HepG2 (cell line): ENCODE results near the gene MACROD2. TPM values are rescaled to one million over a fixed set of nuclear protein-coding genes. Genes with fewer than 3 reads are reported as not detected.

Experiments used
- ATAC-seq: fragments of 200-7000 bp; cut with Tn5 transposase; 3 replicates; pipeline ENCODE4 v1.9.1; 2020; ENCODE audit warnings: mild to moderate bottlenecking, moderate library complexity
- BruUV-seq: library from RNA; stranded (reverse); fragments of 400-500 nt; replicated peaks from 2 replicates; lab custom pipeline; 2021; lab: Mats Ljungman, UMichigan
- CTCF ChIA-PET: fragments of 300-600 bp; formaldehyde crosslinking; extraction: SDS; loops from one replicate; lab custom pipeline; 2021; ENCODE audit warnings: low total read pairs, inconsistent platforms, low intra/inter-chr PET ratio; lab: Yijun Ruan, JAX
- POLR2A ChIA-PET: fragments of 350-600 bp; sonication (Branson Sonifier 250); formaldehyde crosslinking; loops from one replicate; lab custom pipeline; 2020; ENCODE audit warnings: antibody characterized with exemption, inconsistent platforms; lab: Yijun Ruan, JAX
- DNase-seq: peaks from one replicate; pipeline ENCODE4 v3.0.0-alpha.2; 2015; ENCODE audit warnings: low spot score
- FAIRE-seq: peaks from 3 replicates; lab custom pipeline; 2011; peaks lifted over from hg19 to GRCh38; lab: Jason Lieb, UNC
- H2AFZ ChIP-seq: one replicate; pipeline ENCODE4 v1.6.1; 2011; ENCODE audit warnings: low read length, inconsistent platforms
- H3K27ac ChIP-seq: fragments of 300-600 bp; 3 replicates; pipeline ENCODE4 v1.8.0; 2011; ENCODE audit warnings: mixed run types, mild to moderate bottlenecking, mixed read lengths, low read length, inconsistent platforms; ENCODE audit not compliant: insufficient read depth; ENCODE audit errors: extremely low read length
- H3K27me3 ChIP-seq, 2 experiments: fragments of 200-600 bp in 1 of 2; 2 replicates in 1 of 2; 3 replicates in 1 of 2; pipeline versions ENCODE4 v1.6.0 to v1.8.0; 2011; ENCODE audit warnings: low read length in 2 of 2, mild to moderate bottlenecking in 2 of 2, moderate library complexity in 2 of 2, inconsistent platforms in 1 of 2; ENCODE audit not compliant: insufficient read depth in 2 of 2, control insufficient read depth in 1 of 2
- H3K36me3 ChIP-seq, 2 experiments: fragments of 200-600 bp in 1 of 2; replicated peaks in 1 of 2; 2 replicates in 1 of 2; 3 replicates in 1 of 2; pipeline versions ENCODE4 v1.5.1 to v1.8.0; 2011; ENCODE audit warnings: low read length in 2 of 2, inconsistent platforms in 1 of 2; ENCODE audit not compliant: insufficient read depth in 2 of 2, control insufficient read depth in 1 of 2
- H3K4me1 ChIP-seq: 2 replicates; pipeline ENCODE4 v1.5.1; 2012; ENCODE audit warnings: low read length, inconsistent platforms; ENCODE audit not compliant: insufficient read depth
- H3K4me2 ChIP-seq: 2 replicates; pipeline ENCODE4 v1.6.0; 2011; ENCODE audit warnings: low read depth, low read length, inconsistent platforms
- H3K4me3 ChIP-seq, 3 experiments: fragments of 200-600 bp in 1 of 3; sonication (generic), shearing (Covaris generic) in 1 of 3; replicated peaks in 1 of 3; 2 replicates each; pipeline ENCODE4 v1.5.1; 2011 to 2016; ENCODE audit warnings: low read length in 3 of 3, inconsistent platforms in 2 of 3, low read depth in 2 of 3, mild to moderate bottlenecking in 2 of 3, control low read depth in 1 of 3, mixed read lengths in 1 of 3; ENCODE audit not compliant: insufficient read depth in 1 of 3
- H3K79me2 ChIP-seq: one replicate; pipeline ENCODE4 v1.6.1; 2011; ENCODE audit warnings: low read length, inconsistent platforms; ENCODE audit not compliant: insufficient read depth
- H3K9ac ChIP-seq: 2 replicates; pipeline ENCODE4 v1.6.0; 2011; ENCODE audit warnings: mild to moderate bottlenecking, low read depth, low read length, inconsistent platforms; ENCODE audit not compliant: insufficient read depth
- H3K9me3 ChIP-seq: 2 replicates; pipeline ENCODE4 v1.5.1; 2012; ENCODE audit warnings: mild to moderate bottlenecking, low read length
- H4K20me1 ChIP-seq: 2 replicates; pipeline ENCODE4 v1.6.0; 2011; ENCODE audit warnings: inconsistent platforms, mild to moderate bottlenecking, low read length, moderate library complexity; ENCODE audit not compliant: insufficient read depth
- CHD2 ChIP-seq: IDR thresholded peaks from 2 replicates; pipeline ENCODE4 v1.6.1; 2011; ENCODE audit warnings: low read depth, low read length, improper control_type of control experiment
- NFATC3 ChIP-seq: sonication (generic); formaldehyde crosslinking; IDR thresholded peaks from 2 replicates; pipeline ENCODE4 v1.5.1; 2020; ENCODE audit warnings: mild to moderate bottlenecking, missing genetic modification reagents
- TMF1 ChIP-seq: sonication (generic); formaldehyde crosslinking; IDR thresholded peaks from 2 replicates; pipeline ENCODE4 v1.8.1; 2022; ENCODE audit warnings: low read depth, missing genetic modification reagents
- YEATS4 ChIP-seq: sonication (generic); formaldehyde crosslinking; IDR thresholded peaks from 2 replicates; pipeline ENCODE4 v1.4.0; 2020; ENCODE audit warnings: missing genetic modification reagents, borderline replicate concordance
- ZNF224 ChIP-seq: sonication (generic); formaldehyde crosslinking; IDR thresholded peaks from 2 replicates; pipeline ENCODE4 v1.5.0; 2020; ENCODE audit warnings: mild to moderate bottlenecking, missing genetic modification reagents
- ZNF264 ChIP-seq: sonication (generic); formaldehyde crosslinking; IDR thresholded peaks from 2 replicates; pipeline ENCODE4 v1.4.0; 2020; ENCODE audit warnings: missing genetic modification reagents
- ZNF766 ChIP-seq: sonication (generic); formaldehyde crosslinking; IDR thresholded peaks from 2 replicates; pipeline ENCODE4 v1.5.0; 2020; ENCODE audit warnings: missing genetic modification reagents, borderline replicate concordance
- ZNF883 ChIP-seq: sonication (generic); formaldehyde crosslinking; IDR thresholded peaks from 2 replicates; pipeline ENCODE4 v1.5.1; 2020; ENCODE audit warnings: mild to moderate bottlenecking, missing genetic modification reagents; ENCODE audit errors: not compliant biosample characterization
- WGBS: methylation state at CpG from one replicate; pipeline ENCODE4 v1.1.6; 2017; ENCODE audit warnings: low lambda C conversion rate; 5-methylcytosine and 5-hydroxymethylcytosine counted together
- in situ Hi-C: cut with HindIII; loops from 2 replicates; pipeline ENCODE4 v1.10.0; 2017; ENCODE audit warnings: low pct_unique_long_range_greater_than_20kb; ENCODE audit not compliant: extremely low pct_ligation_motif_present
- intact Hi-C: fragments of 100-400 bp; cut with micrococcal nuclease; formaldehyde crosslinking; loops from one replicate; pipeline ENCODE4 v1.10.0; 2022; ENCODE audit not compliant: unreplicated experiment
- polyA plus RNA-seq, 8 experiments: library from polyadenylated mRNA; depleted of rRNA in 3 of 8; stranded (reverse) in 7 of 8; unstranded in 1 of 8; fragments of >200 nt; fragmentation: Illumina TruSeq in 4 of 8; extraction: Trizol in 4 of 8; gene quantifications; 2 replicates each; pipeline versions ENCODE4 v1.2.1 to v1.2.3, GENCODE V29; 2011 to 2016; ENCODE audit warnings: low read depth in 4 of 8, missing spikeins in 1 of 8, mixed read lengths in 1 of 8; ENCODE audit not compliant: insufficient read depth in 1 of 8
- total RNA-seq, 5 experiments: library from RNA; depleted of rRNA; stranded (reverse); fragments of >200 nt; fragmentation: Illumina TruSeq; extraction: Trizol; gene quantifications; 2 replicates each; pipeline ENCODE4 v1.2.3, GENCODE V29; 2016; ENCODE audit warnings: low read depth in 1 of 5

Gene MACROD2
- total and polyA plus RNA-seq, 2 of the 13 experiments (the other 11 are each of a cell fraction or from before 2014, with no cell fraction given): 0.13 to 0.51 TPM

DNA sequence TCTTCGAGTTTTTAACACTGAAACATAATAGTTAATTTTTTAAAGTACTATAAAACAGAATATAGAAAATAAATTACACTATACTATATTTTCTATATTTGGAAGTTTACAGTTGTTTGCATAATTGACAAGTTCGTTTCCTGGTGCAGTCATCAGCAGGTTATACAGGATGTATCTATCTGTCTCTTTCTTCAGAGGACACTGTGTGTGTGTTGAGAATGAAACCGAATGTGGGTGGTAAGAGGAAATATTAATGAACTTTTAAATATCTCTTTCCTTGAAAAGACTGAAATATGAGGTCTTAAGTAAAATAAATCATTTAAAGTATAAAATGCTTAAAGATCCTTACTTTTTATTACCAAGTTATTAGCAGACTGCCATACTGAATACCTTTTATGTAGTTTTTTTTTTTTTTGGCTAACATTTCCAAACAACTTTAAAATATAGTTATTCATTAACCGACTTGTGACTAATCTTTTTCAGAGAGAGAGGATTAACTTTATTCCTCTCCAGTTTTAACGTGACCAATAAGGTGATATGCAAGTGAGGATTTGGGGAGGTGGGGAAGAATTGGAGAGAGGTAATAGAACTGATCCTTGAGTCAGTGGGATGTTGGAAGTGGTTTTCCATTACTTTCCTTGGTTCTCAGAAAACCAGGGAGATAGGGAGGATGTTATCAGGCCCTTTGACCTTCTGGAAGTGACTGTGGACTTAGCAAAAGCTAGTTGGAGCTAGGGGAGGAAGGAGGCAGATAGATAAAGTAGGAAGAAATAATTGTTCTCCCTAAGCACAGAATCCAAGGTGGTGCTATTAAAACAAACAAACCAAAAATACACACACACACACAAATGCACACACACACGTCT is 722.1 kb downstream of the MACROD2 start (continued):
- no peak for TF ChIP-seq NFATC3 (CRISPR knock-in tag)

DNA sequence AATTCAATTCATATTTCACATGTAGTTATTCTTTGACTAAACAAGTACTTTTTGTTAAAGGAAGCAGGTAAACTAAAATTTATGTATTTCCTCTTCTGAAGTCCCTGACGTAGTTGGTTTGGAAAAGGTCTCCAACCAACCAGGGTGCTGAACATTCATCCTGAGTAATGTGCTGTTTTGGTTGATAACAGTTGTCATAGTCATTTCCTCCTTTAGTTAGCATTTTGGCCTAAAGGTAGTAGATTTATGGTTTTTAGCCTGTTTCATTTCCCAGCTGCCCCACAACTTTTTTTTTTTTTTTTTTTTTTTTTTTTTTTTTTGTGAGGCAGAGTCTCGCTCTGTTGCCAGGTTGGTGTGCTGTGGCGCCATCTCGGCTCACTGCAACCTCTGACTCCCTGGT is 724.9 kb downstream of the MACROD2 start:
- Histone ChIP-seq H3K36me3 (no peaks in the 10 kb centered on the region), H3K9me3 (no peaks in the 10 kb centered on the region), H3K4me2 (no peak overlapping the region), H3K79me2 (no peaks in the 10 kb centered on the region), H2AFZ (no peak overlapping the region), H4K20me1 (no peaks in the 10 kb centered on the region), H3K4me1 (peaks cover 9% of the 10 kb centered on the region), H3K27ac (no peak overlapping the region), H3K27me3 (no peaks in the 10 kb centered on the region), H3K4me3 (no peak overlapping the region), H3K9ac (no peak overlapping the region)
- ATAC-seq: no peak
- no peak for FAIRE-seq
- in situ Hi-C loops (no loop called here), intact Hi-C loops (no loop called here)
- ChIA-PET CTCF (interaction anchor here (0.6 kb wide), 1 partner anchor 790 kb away, joined by 3 read pairs; no protein-coding TSS in a partner anchor), POLR2A (no interaction called here)
- no peak for DNase-seq
- TF ChIP-seq ZNF264: no peak
- BruUV-seq: no TSS peak
- WGBS: 35% methylated on average over 4 of the region's 4 CpGs

DNA sequence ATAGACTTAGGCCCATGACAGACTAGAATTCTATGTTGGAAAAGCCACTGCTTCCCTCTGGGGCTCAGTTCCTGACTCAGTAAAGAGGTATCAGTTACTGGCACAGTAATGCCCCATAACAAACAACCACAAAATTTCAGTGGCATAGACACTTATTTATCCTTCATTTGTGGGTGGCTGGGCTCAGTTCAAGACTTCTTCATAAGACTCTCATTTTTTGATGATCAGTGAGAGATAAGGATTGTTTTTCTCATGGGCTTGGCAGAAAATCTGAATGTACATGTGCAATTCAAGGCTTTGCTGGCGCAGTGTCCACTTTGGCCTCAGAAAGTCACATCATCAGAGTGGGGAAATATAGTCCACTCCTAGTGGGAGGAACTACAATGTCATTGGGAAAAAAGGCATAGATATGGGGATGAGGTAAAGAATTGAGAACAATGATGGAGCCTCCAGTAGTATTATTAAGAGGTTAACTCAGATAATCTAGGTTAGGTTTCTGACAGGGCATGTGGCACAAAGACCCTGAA is 726.7 kb downstream of the MACROD2 start:
- intact Hi-C loops: no loop called here

More for the DNA sequence above, 726.7 kb downstream of the MACROD2 start:
- Histone ChIP-seq H4K20me1 (no peaks in the 10 kb centered on the region), H3K4me1 (peaks cover 9% of the 10 kb centered on the region), H3K36me3 (no peaks in the 10 kb centered on the region), H3K27me3 (no peaks in the 10 kb centered on the region), H3K9ac (no peak overlapping the region), H3K4me2 (no peak overlapping the region), H3K27ac (no peak overlapping the region), H2AFZ (no peak overlapping the region), H3K79me2 (no peaks in the 10 kb centered on the region), H3K4me3 (no peak overlapping the region), H3K9me3 (no peaks in the 10 kb centered on the region)
- no peak for TF ChIP-seq ZNF883 (CRISPR knock-in tag)
- no peak for TF ChIP-seq CHD2
- TF ChIP-seq ZNF766 (CRISPR knock-in tag): no peak
- no peak for TF ChIP-seq ZNF224 (CRISPR knock-in tag)
- no peak for TF ChIP-seq YEATS4 (CRISPR knock-in tag)
- no peak for TF ChIP-seq TMF1 (CRISPR knock-in tag)
- ChIA-PET CTCF (no interaction called here), POLR2A (no interaction called here)
- BruUV-seq: no TSS peak
- in situ Hi-C loops: no loop called here
- DNase-seq (no peak), ATAC-seq (no peak), FAIRE-seq (no peak)
- 91% methylated on average over 1 of the region's 1 CpG for WGBS
